ENCODE measurements around the gene SPIRE1. TPM values are rescaled to one million over a fixed set of nuclear protein-coding genes. Genes with fewer than 3 reads are reported as not detected.
"Not testable (repeated sequence)": the region's sequence is repeated elsewhere in the genome, so short reads cannot be mapped to it uniquely, and the experiment has no call there.

Gene SPIRE1
- polyA plus RNA-seq, 4 donors: 1.6 to 4.0 (median 2.1) TPM

DNA sequence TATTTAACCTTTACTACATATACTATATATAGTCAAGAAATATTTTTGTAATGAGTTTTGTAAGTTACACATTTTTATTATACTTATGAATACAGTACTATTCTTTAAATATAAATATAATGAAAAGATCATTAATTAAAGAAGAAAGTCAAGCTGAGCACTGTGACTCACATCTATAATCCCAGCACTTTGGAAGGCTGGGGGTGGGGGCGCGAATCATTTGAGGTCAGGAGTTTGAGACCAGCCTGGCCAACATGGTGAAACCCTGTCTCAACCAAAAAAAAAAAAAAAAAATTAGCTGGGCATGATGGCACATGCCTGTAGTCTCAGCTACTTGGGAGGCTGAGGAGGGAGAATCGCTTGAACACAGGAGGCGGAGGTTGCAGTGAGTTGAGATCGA is 14.2 kb downstream of the SPIRE1 start:
- FAIRE-seq: not testable (repeated sequence)

DNA sequence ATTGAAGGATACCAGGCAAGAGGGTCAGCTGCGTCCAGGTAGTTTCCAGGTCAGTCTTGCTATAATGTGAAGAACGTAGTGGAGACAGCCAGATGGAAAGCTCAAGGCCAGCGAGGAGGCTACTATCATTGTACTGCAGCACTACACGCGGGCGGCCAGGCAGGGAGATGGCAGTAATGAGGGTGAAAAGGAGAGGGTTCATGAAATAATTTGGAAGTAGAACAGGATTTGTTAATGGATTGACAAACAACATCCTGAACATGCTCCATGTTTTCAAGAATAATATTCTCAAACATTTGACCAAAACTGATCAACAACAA is 17.1 kb downstream of the SPIRE1 start:
- Histone ChIP-seq H3K27me3 (ENCODE audit: control insufficient read depth in 3 of 3, insufficient read depth in 3 of 3, low read length in 3 of 3) (peaks cover 0 to 2% (median 0%) of the 10 kb centered on the region in 3 donors), H3K27ac (ENCODE audit: low read depth in 1 of 3, low read length in 2 of 3) (no peak overlapping the region), H3K36me3 (ENCODE audit: control insufficient read depth in 3 of 3, insufficient read depth in 2 of 3, low read depth in 1 of 3, low read length in 3 of 3) (no peaks in the 10 kb centered on the region), H3K4me3 (ENCODE audit: low read depth in 1 of 3, low read length in 3 of 3) (no peak overlapping the region), H3K4me1 (ENCODE audit: control insufficient read depth in 3 of 3, insufficient read depth in 2 of 3, low read depth in 1 of 3, low read length in 2 of 3) (no peaks in the 10 kb centered on the region), H3K9me3 (ENCODE audit: control insufficient read depth in 2 of 2, insufficient read depth in 1 of 2, low read depth in 1 of 2, low read length in 1 of 2) (no peaks in the 10 kb centered on the region)
- FAIRE-seq (no peak), DNase-seq (no peak)
- 86 to 87% (median 86%) methylated on average over 6 of the region's 6 CpGs for WGBS, 3 donors

More for the DNA sequence above, 14.2 kb downstream of the SPIRE1 start:
- WGBS, 3 donors: 96 to 99% (median 97%) methylated on average over 5 of the region's 5 CpGs
- H3K27ac ChIP-seq (ENCODE audit: low read depth in 1 of 3, low read length in 2 of 3); H3K27me3 ChIP-seq (ENCODE audit: control insufficient read depth in 3 of 3, insufficient read depth in 3 of 3, low read length in 3 of 3); H3K4me1 ChIP-seq (ENCODE audit: control insufficient read depth in 3 of 3, insufficient read depth in 2 of 3, low read depth in 1 of 3, low read length in 2 of 3); H3K4me3 ChIP-seq (ENCODE audit: low read depth in 1 of 3, low read length in 3 of 3); H3K9me3 ChIP-seq (ENCODE audit: control insufficient read depth in 2 of 2, insufficient read depth in 1 of 2, low read depth in 1 of 2, low read length in 1 of 2); DNase-seq; H3K36me3 ChIP-seq (ENCODE audit: control insufficient read depth in 3 of 3, insufficient read depth in 2 of 3, low read depth in 1 of 3, low read length in 3 of 3): not testable (repeated sequence)

DNA sequence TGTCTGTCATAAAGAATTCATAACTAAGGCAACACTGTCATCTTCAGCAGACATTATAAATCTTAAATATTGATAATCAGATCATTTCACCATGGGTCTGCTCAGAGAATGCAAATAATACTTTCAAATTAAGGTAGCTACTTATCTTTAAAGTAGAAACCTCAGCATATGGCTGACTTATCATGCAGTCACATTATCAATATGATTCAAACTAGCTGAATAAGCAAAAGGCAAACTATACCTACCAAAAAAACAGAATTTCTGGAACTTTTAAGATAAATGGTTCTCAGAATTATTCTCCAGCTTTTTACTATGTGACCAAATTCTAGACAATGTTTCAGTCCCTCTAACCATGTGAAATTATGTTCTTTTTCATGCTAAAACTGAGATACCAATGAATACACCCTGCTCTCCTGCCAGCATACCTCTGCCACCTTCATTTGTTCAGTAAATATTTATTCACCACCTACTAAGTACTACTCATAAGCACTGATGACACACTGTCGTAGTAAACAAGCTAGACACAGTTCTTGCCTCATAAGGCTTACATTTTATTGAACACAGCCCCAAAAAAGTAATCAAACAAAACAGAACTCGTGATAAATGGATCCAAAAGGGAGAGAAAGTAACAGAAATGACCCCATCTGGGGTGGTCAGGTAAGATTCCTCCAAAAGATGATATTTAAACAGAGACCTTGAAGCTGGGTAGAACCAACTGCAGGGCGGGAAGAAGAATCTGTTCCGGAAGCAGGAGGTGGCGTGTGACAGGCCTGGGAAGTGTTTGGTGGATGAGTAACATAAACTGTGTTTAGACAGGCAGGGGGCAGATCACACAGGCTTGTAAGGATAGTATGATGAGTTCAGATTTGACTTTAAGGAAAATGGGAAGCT is 17.7 kb downstream of the SPIRE1 start:
- FAIRE-seq: no peak
- Histone ChIP-seq H3K27ac (ENCODE audit: low read depth in 1 of 3, low read length in 2 of 3) (no peak overlapping the region), H3K27me3 (ENCODE audit: control insufficient read depth in 3 of 3, insufficient read depth in 3 of 3, low read length in 3 of 3) (no peaks in the 10 kb centered on the region)

DNA sequence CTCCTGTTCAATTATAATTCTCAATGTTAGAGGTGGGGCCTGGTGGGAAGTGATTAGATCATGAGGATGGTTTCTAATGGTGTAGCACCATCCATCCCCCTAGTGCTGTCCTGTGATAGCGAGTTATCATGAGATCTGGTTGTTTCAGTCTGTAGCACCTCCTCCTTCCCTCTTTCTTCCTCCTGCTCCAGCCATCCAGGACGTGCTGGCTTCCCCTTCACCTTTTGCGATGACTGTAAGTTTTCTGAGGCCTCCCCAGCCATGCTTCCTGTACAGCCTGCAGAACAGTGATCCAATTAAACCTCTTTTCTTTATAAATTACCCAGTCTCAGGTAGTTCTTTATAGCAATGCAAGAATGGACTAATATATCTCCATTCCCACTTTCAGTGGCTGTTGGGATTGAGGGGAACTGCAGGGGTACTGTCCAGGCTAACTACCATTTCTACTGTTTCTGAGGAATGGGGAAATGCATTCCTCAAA is 19.2 kb downstream of the SPIRE1 start:
- H3K27ac ChIP-seq (ENCODE audit: low read depth in 1 of 3, low read length in 2 of 3): no peak overlapping the region
- H3K4me1 ChIP-seq (ENCODE audit: control insufficient read depth in 3 of 3, insufficient read depth in 2 of 3, low read depth in 1 of 3, low read length in 2 of 3): no peaks in the 10 kb centered on the region
- 64 to 82% (median 65%) methylated on average over 3 of the region's 3 CpGs for WGBS, 3 donors
- DNase-seq: no peak
- no peaks in the 10 kb centered on the region for H3K9me3 ChIP-seq (ENCODE audit: control insufficient read depth in 2 of 2, insufficient read depth in 1 of 2, low read depth in 1 of 2, low read length in 1 of 2)
- no peak overlapping the region for H3K4me3 ChIP-seq (ENCODE audit: low read depth in 1 of 3, low read length in 3 of 3)
- no peaks in the 10 kb centered on the region for H3K27me3 ChIP-seq (ENCODE audit: control insufficient read depth in 3 of 3, insufficient read depth in 3 of 3, low read length in 3 of 3)
- H3K36me3 ChIP-seq (ENCODE audit: control insufficient read depth in 3 of 3, insufficient read depth in 2 of 3, low read depth in 1 of 3, low read length in 3 of 3): no peaks in the 10 kb centered on the region
- no peak for FAIRE-seq

More for the DNA sequence above, 17.7 kb downstream of the SPIRE1 start:
- DNase-seq: no peak
- Histone ChIP-seq H3K36me3 (ENCODE audit: control insufficient read depth in 3 of 3, insufficient read depth in 2 of 3, low read depth in 1 of 3, low read length in 3 of 3) (no peaks in the 10 kb centered on the region), H3K4me3 (ENCODE audit: low read depth in 1 of 3, low read length in 3 of 3) (no peak overlapping the region), H3K9me3 (ENCODE audit: control insufficient read depth in 2 of 2, insufficient read depth in 1 of 2, low read depth in 1 of 2, low read length in 1 of 2) (no peaks in the 10 kb centered on the region), H3K4me1 (ENCODE audit: control insufficient read depth in 3 of 3, insufficient read depth in 2 of 3, low read depth in 1 of 3, low read length in 2 of 3) (no peaks in the 10 kb centered on the region)
- 72 to 76% (median 72%) methylated on average over 5 of the region's 5 CpGs for WGBS, 3 donors

DNA sequence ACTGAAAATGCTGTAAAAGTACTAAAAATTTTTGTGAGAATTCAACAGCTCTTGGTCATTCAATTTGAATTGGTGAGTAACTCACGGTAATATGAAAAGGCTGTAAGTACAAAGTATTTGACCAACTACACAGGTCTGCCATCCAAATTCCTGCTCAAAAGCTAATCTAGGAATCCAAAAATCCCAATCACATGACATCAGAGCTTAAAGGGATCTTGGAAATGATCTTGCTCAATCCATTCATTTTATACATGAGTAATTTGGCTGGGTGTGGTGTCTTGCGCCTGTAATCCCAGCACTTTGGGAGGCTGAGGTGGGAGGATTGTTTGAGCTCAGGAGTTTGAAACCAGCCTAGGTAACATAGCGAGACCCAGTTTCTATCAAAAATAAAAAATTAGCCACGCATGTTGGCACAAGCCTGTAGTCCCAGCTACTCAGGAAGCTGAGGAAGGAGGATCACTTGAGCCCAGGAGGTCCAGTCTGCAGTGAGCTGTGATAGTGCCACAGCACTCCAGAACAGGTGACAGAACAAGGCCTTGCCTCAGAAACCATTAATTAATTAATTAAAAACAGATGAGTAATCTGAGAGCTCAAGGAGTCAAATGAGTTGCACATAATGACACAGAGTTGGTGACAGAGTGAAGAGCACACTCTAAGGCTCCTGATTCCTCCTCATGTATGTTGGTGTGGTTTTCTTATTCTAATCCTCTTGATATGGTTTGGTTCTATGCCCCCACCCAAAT is 19.8 kb downstream of the SPIRE1 start:
- Histone ChIP-seq H3K4me3 (ENCODE audit: low read depth in 1 of 3, low read length in 3 of 3) (no peak overlapping the region), H3K27me3 (ENCODE audit: control insufficient read depth in 3 of 3, insufficient read depth in 3 of 3, low read length in 3 of 3) (no peaks in the 10 kb centered on the region), H3K9me3 (ENCODE audit: control insufficient read depth in 2 of 2, insufficient read depth in 1 of 2, low read depth in 1 of 2, low read length in 1 of 2) (no peaks in the 10 kb centered on the region), H3K4me1 (ENCODE audit: control insufficient read depth in 3 of 3, insufficient read depth in 2 of 3, low read depth in 1 of 3, low read length in 2 of 3) (no peaks in the 10 kb centered on the region), H3K36me3 (ENCODE audit: control insufficient read depth in 3 of 3, insufficient read depth in 2 of 3, low read depth in 1 of 3, low read length in 3 of 3) (no peaks in the 10 kb centered on the region), H3K27ac (ENCODE audit: low read depth in 1 of 3, low read length in 2 of 3) (no peak overlapping the region)
- DNase-seq (no peak), FAIRE-seq (no peak)
- WGBS, 3 donors: 91 to 97% (median 95%) methylated on average over 4 of the region's 4 CpGs

DNA sequence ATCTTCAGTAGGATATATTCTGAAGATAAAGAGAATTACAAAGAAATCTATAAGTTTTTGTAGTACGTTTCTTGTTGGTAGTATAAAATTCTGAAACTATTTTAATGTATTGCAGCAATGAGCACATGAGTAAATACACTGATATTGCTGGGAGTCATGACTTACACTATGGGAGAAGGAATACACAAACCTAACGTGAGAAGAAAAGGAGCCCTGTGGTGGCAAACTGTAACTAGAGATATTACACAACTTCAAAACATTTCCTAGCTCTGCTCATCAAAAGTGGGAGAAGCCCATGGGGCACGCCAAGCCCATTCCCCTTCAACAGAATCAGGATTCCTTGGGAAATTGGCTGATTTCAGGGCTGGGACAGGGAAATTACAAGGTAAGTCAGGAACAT is 20.5 kb downstream of the SPIRE1 start:
- DNase-seq: no peak
- FAIRE-seq: no peak

DNA sequence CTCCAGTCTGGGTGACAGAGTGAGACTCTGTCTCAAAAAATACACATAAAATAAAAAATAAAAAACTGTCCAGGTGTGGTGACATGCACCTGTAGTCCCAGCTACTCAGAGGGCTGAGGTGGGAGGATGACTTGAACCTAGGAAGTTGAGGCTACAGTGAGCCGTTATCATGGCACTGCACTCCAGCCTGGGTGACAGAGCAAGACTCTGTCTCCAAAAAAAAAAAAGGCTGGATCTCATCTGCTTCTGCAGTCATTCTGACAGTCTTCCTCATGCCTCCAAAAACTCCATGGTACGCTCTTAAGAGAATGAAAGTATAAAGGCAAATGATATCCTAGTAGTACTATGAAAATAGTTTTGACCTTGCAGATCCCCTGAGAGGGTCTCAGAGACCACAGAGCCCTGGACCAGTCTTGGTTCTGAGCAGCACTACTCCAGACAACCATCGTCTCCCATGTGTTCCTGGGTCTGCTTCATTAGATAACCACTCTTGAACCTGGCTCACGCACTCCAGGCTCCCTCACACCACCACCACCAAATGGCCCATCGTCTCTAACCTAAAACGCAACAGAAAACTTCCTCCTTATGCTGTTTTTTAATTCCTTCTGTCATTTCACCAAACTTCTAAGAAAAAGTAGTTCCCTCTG is 26.0 kb downstream of the SPIRE1 start:
- Histone ChIP-seq H3K27ac (ENCODE audit: low read depth in 1 of 3, low read length in 2 of 3) (no peak overlapping the region), H3K27me3 (ENCODE audit: control insufficient read depth in 3 of 3, insufficient read depth in 3 of 3, low read length in 3 of 3) (no peaks in the 10 kb centered on the region), H3K4me3 (ENCODE audit: low read depth in 1 of 3, low read length in 3 of 3) (no peak overlapping the region), H3K9me3 (ENCODE audit: control insufficient read depth in 2 of 2, insufficient read depth in 1 of 2, low read depth in 1 of 2, low read length in 1 of 2) (no peaks in the 10 kb centered on the region), H3K4me1 (ENCODE audit: control insufficient read depth in 3 of 3, insufficient read depth in 2 of 3, low read depth in 1 of 3, low read length in 2 of 3) (no peaks in the 10 kb centered on the region), H3K36me3 (ENCODE audit: control insufficient read depth in 3 of 3, insufficient read depth in 2 of 3, low read depth in 1 of 3, low read length in 3 of 3) (no peaks in the 10 kb centered on the region)
- no peak for DNase-seq
- no peak for FAIRE-seq
- WGBS, 3 donors: 77 to 78% (median 77%) methylated on average over 6 of the region's 6 CpGs

More for the DNA sequence above, 20.5 kb downstream of the SPIRE1 start:
- 83 to 90% (median 85%) methylated on average over 3 of the region's 3 CpGs for WGBS, 3 donors
- Histone ChIP-seq H3K9me3 (ENCODE audit: control insufficient read depth in 2 of 2, insufficient read depth in 1 of 2, low read depth in 1 of 2, low read length in 1 of 2) (no peaks in the 10 kb centered on the region), H3K4me1 (ENCODE audit: control insufficient read depth in 3 of 3, insufficient read depth in 2 of 3, low read depth in 1 of 3, low read length in 2 of 3) (no peaks in the 10 kb centered on the region), H3K4me3 (ENCODE audit: low read depth in 1 of 3, low read length in 3 of 3) (no peak overlapping the region), H3K27me3 (ENCODE audit: control insufficient read depth in 3 of 3, insufficient read depth in 3 of 3, low read length in 3 of 3) (no peaks in the 10 kb centered on the region), H3K27ac (ENCODE audit: low read depth in 1 of 3, low read length in 2 of 3) (no peak overlapping the region), H3K36me3 (ENCODE audit: control insufficient read depth in 3 of 3, insufficient read depth in 2 of 3, low read depth in 1 of 3, low read length in 3 of 3) (no peaks in the 10 kb centered on the region)

DNA sequence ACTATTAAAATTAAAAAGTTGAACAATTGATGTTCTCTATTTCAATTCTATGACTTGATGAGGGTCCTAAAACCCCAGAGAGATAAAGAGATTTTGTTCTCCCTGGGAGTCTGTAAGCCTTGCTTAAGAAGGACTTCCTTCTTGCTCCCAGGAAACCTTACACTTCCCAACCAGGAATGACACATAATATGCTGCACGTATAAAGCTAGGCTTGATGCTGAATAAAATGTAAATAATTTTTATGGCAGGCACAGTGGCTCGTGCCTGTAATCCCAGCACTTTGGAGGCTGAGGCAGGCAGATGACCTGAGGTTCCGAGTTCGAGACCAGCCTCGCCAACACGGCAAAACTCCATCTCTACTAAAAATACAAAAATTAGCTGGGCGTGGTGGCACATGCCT is 27.8 kb downstream of the SPIRE1 start:
- Histone ChIP-seq H3K4me3 (ENCODE audit: low read depth in 1 of 3, low read length in 3 of 3) (no peak overlapping the region), H3K27me3 (ENCODE audit: control insufficient read depth in 3 of 3, insufficient read depth in 3 of 3, low read length in 3 of 3) (no peaks in the 10 kb centered on the region), H3K9me3 (ENCODE audit: control insufficient read depth in 2 of 2, insufficient read depth in 1 of 2, low read depth in 1 of 2, low read length in 1 of 2) (no peaks in the 10 kb centered on the region), H3K36me3 (ENCODE audit: control insufficient read depth in 3 of 3, insufficient read depth in 2 of 3, low read depth in 1 of 3, low read length in 3 of 3) (no peaks in the 10 kb centered on the region), H3K4me1 (ENCODE audit: control insufficient read depth in 3 of 3, insufficient read depth in 2 of 3, low read depth in 1 of 3, low read length in 2 of 3) (no peaks in the 10 kb centered on the region), H3K27ac (ENCODE audit: low read depth in 1 of 3, low read length in 2 of 3) (no peak overlapping the region)
- no peak for DNase-seq
- FAIRE-seq: no peak
- WGBS, 3 donors: 76 to 85% (median 82%) methylated on average over 7 of the region's 7 CpGs

Data from small intestine (tissue), 7 donors.